Fibroblast of skin of left quadriceps (primary cell): ENCODE results near the gene SLC25A31.

Source experiments
- DNase-seq, 2 experiments: peaks; one replicate each; pipeline ENCODE4 v3.0.0-alpha.2; 2013; ENCODE audit warnings: low read depth in 2 of 2

The SLC25A31 gene

GRCh38 chr4:127777487-127777886 is 47.3 kb downstream of the SLC25A31 start:
- DNase-seq = no peak

GRCh38 chr4:127778102-127778501 is 47.9 kb downstream of the SLC25A31 start:
- no peak for DNase-seq

DNA sequence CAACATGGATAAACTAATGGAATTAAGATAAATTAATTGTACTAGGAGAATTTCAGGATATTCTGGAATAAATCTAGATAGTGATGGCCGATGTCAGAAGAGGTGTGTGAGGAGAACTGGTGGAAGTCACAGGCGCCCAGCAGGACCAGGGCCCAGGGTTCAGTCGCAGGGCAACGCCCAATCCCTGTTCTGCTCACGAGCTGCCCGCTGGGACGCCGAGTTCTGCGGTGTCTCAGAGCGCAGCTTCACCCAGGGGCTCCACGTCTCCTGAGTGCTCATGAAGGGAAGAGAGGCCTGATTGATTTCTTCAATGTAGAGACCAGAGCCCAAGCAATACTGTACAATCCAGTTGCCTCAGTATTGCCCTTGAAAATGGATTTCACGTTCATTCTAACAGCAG is 50.4 kb downstream of the SLC25A31 start:
- DNase-seq = no peak

DNA sequence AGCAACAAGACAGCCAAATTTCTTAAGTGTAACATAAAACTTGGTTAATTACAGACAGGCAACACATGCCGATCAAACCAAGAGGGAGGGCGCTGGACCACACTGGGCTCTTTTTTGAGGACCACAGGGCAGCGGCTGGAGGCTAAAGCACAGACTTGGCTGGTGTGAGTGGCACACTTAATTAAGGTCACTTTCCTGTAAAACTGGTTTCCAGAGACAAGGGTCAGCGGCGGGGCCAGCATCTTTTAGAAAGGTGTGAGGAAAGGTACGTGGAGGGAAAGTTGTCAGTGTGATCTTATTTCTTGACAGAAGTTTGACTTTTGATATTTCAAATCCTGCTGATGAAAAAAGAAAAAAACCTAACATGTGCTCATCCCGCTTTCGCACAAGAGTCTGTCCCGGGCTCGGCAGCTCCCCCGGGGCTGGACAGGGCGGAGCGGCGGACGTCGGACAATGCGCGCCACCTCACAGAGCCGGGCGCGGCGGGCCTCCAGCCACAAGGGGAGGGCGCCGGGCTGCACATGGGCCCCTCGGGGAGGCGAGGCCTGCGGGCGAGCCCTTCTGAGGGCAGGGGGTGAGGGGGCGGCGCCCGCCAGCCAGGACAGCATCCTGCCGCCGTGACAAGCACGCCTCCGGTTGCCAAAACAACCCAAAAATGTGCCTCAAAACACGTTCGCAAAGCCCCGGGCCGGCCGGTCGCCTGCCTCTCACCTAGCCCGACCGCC is 51.3 kb downstream of the SLC25A31 start:
- no peak for DNase-seq

DNA sequence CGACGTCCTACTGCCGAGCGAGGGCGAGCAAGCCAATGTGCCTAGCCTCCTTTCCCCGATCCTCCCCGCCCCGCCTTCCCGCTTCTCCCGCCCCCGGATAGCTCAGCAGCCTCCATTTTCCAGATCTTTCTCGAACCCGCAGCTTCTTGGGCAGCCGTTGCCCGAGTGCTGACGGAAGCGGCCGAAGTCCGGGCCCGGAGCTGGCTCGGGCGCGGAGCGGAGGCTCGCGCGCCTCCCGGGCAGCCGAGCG is 51.8 kb downstream of the SLC25A31 start:
- peak; percentile 53 to 56 for DNase-seq

DNA sequence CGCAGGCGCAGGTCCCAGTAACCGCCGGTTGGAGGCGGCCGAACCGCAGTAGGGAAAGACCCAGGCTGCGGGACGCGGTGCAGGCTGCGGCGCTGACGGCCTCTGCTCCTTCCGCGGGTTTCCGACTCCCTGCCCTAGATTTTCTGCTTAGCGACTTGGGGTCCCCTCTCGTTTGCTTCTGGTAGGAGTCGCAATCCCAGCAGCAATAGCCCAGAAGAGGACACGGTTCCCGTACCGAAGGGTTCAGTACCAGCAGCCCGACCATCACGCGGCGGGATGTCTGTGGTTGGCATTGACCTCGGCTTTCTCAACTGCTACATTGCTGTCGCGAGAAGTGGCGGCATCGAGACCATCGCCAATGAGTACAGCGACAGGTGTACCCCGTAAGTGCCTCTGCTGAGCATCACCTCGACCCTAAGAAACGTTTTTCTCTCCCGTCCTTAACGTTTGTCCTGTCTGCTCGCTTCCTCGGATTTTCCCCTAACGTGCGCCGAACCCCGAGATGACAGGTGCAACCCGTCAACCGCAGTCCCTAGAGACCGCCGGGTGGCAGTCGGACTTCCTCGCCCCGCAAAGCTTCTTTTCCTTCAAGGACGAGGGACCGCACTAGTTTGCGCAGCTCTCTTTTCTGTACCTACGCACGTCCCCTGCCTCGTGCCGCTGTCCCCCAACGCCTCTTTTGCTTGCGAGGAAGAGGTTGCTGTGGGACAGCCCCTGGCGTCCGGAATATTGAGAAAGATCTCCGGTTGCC is 52.2 kb downstream of the SLC25A31 start, which contains the start of gene HSPA4L:
HSPA4L (plus strand) TSS at position 48 of the 751 bp plus-strand sequence; CDS start at position 277, 229 bp downstream.
- no peak for DNase-seq

DNA sequence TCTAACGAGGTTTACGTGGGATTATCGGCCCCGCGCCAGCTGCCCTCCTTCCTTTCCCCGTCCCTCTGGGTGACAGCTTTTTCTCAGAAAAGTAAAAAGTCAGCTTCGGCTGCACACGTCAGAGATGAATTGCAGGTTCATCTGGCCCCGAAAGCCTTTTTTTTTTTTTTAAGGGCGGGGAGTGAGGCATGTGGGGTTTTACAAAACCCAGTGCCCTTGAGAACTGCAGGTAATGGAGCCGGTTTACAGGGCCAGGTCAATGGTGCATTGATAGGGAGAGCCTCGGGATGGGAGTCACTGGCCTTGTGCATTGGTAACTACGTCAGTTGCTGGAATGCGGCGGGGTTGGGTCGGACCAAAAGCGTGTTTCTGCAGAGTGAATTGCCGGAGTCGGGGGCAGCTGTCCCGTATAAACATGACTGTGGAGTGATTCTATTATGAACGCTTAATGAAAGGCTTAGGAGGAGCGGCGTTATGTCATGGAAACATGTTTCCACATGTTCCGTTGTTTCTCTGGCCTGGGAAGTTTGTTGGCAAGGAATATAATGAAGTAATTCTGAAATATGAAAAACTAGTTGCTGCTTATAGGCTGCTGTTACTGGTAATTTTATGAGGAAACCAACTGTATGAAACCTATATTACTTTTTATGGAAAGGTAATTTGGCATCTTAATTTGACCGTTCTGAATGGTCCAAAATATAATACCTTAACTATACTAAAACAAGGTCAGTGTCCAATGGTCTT is 53.0 kb downstream of the SLC25A31 start:
- no peak for DNase-seq

DNA sequence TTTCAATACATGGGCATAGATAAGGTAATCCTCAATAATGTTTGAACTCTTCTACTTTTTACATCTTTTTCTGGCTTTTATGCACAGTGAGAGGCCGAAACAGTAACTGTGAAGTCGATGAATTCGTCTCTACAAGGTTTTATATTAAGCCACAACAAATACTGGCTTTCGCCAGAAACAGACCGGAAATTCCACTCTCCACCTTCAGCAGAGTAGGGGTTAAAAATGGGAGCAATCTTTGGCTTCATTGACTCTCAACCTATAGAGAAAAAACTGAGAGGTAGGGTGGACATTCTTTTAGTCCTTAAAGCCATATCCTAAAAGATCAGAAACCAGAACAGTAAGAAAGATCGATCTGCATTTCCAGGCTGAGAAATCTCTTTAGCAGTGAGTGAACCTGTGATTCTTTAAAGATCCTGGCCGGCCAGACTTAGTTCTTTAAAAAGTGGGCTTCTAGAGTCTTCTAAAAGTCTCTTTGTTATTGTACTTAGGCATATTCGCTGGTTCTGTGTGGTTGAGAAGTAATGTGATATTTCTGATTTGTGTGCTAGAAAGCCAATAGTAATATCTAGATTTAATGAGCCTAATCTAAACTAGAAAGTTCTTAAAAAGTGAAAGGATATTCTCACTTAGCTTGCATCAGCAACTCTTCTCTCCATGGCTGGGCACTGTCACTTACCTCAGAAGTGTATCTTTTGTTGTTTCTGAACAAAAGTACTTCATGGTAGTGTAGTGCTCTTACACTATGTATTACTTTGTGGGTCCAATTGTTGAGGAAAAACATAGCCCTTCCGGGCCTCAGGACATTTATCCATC is 54.0 kb downstream of the SLC25A31 start:
- DNase-seq = no peak

DNA sequence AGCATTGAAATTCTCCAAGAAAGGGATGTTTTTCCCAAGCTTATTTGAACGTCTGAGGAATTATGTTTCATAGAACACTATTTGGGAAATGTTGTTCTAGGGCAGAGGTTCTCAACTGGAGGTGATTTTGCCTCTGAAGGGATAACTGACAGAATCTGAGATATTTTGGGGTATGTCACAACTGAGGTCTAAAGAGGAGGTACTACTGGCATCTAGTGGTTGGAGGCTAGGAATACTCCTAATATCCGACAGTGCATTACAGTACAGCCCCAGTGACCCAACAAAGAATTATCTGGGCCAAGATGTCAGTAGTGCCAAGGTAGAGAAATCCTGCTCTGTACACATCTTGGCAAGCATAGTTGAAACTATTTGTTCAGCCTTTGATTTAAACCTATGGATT is 58.3 kb downstream of the SLC25A31 start:
- DNase-seq = no peak

DNA sequence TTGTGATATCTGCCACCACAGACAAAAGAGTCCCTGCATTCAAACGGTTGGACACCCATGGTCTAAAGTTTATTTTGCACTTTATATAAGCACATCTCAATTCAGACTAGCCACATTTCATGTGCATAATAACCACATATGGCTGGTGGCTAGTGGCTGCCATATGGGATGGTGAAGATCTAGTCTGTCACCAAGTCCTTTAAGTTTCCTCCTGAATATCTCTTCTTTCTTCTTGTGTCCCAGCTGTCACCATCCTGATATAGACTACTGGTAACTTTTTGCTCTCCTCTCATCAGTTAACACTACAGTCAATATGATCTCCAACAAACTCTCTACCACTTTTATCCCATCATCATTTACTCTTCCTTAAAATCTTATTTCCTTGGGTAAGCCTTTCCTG is 61.2 kb downstream of the SLC25A31 start:
- DNase-seq = no peak

DNA sequence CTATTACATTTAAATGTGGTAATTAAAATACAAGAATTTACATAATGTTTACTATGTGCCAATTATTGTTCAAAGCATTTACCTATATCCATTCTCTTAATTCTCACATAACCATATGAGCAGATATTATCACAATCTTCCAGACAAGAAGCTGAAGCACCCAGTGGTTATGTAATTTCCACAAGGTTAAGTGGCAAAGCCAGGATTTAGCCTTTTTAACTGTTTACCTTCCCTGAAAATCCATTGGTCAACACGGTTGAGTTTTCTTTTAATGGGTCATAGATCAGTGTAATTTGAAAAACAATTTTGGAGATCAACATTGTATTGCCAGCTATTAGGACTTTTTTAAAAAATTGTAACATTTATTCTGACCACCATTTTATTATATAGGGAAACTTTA is 63.3 kb downstream of the SLC25A31 start:
- no peak for DNase-seq

DNA sequence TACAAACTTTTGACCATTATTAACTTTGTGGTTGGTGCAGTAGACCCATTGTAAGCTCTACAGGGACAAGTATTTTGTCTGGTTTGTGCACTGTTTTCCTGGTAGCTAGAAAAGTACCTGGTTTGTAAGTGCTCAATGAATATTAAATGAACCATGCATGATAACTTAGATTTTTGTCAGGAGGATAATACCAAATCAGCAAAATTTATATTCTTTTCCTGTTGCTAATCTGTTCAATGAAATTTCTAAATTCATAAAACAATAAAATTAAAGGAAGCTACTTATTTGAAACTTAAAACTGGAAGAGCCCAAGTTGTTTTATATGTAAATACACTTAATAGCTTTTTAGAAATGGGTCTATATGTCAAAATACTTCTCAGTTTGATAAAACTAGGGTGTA is 69.5 kb downstream of the SLC25A31 start:
- no peak for DNase-seq

- DNase-seq = no peak
These were observed 79.1 kb downstream of the SLC25A31 start for GRCh38 chr4:127809173-127809800.

DNA sequence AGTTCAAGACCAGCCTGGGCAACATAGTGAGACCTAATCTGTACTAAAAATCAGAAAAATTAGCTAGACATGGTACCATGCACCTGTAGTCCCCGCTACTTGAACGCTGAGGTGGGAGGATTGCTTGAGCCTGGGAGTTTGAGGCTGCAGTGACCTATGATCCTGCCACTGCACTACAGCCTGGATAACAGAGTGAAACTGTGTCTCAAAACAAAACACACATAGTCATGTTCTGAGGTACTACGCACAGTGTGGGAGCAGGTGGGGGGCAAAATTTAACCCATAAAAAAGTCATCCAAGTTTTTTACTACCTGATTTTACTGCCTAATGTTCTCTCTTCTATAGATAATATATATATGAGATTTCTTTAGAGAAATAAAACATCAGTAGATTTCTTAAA is 80.4 kb downstream of the SLC25A31 start:
- DNase-seq = no peak

DNA sequence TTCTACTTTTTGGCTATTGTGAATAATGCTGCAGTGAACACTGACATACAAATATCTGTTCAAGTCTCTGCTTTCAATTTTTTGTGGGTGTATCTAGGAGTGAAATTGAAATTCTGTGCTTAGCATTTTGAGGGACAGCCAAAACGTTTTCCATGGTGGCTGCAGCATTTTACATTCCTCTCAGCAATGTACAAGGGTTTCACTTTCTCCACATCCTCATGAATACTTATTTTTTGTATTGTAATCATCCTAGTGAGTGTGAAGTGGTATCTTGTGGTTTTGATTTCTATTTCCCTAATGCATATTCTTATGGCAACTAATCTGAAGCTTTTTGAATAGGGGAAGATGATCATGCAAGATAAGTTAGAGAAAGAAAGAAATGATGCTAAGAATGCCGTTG is 92.2 kb downstream of the SLC25A31 start:
- no peak for DNase-seq
